Right hindlimb (tissue), 1 donor: ENCODE results near the gene PTGIR.

Experiments used
- DNase-seq: peaks from one replicate; pipeline ENCODE4 v3.0.0-alpha.2; 2018

The PTGIR gene

DNA sequence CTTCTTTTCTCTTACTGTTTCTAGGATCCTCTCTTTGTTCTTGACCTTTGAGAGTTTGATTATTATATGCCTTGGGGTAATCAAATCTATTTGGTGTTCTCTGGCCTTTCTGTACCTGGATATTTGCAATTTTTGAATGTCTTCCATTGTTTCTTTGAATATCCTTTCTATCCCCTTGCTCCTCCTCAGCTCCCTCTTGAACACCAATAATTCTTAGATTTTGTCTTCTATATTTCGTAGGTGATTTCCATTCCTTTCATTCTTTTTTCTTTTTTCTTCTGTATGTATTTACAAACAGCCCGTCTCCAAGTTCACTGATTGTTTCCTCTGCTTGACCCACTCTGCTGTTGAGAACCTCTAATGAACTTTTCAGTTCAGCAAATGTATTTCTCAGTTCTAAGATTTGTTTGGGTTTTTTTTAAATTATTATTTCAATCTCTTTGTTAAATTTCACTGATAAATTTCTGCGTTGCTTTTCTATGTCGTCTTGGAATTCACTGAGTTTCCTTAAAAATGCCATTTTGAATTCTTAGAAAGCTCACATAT lies 26.4 kb downstream of the PTGIR start:
- DNase-seq, result no peak

DNA sequence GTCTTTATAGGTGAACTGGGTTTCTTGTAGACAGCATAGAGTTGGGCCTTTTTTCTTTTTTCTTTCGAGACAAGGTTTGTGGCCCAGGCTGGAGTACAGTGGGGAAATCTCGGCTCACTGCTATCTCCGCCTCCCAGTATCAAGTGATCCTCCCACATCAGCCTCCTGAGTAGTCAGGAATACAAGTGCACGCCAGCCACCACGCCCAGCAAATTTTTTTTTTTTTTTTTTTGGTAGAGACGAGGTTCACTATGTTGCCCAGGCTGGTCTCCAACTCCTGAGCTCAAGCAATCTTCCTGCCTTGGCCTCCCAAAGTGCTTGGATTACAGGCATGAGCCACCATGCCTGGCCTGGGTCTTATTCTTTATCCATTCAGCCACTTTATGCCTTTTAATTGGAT lies 28.9 kb downstream of the PTGIR start:
- DNase-seq, result no peak

DNA sequence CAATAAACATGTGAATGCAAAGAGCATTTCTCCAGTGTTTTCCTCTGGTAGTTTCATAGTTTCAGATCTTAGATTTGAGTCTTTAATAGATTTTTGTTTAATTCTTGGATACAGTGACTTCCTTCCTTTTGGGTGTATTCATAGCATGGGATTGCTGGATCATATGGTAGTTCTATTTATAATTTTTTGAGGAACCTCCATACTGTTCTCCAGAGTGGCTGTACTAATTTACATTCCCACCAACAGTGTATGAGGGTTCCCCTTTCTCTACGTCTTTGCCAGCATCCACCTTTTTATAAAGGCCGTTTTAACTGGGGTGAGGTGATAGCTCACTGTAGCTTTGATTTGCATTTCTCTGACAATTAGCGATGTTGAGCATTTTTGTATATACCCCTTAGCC lies 33.0 kb downstream of the PTGIR start:
- DNase-seq, result no peak

DNA sequence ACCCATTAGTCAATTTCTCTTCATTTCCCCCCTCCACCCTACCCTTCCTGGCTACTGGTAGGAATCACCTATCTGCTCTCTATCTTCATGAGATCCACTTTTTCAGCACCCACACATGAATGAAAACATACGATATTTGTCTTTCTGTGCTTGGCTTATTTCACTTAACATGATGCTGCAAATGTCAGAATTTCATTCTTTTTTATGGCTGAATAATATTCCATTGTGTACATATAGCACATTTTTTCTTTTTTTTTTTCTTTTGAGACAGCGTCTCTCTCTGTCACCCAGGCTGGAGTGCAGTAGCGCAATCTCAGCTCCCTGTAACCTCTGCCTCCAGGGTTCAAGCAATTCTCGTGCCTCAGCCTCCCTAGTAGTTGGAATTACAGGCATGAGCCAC lies 33.6 kb downstream of the PTGIR start:
- DNase-seq, result no peak

DNA sequence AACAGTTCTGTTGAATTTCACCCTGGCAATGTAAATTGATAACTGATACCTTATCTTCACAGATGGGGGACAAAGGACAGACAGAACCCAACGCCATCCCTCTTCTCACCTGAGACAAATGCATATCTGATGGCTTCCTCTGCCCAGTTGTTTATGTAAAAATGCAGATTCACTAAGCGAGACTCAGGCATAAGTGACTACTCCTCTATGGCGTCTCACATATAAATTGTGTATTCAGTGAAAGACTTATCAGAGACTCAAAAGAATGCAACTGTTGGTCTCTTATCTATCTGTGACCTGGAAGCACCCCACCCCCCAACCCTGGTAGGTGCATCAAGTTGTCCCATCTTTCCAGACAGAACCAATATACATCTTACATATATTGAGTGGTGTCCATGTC lies 37.0 kb downstream of the PTGIR start:
- DNase-seq, result no peak

DNA sequence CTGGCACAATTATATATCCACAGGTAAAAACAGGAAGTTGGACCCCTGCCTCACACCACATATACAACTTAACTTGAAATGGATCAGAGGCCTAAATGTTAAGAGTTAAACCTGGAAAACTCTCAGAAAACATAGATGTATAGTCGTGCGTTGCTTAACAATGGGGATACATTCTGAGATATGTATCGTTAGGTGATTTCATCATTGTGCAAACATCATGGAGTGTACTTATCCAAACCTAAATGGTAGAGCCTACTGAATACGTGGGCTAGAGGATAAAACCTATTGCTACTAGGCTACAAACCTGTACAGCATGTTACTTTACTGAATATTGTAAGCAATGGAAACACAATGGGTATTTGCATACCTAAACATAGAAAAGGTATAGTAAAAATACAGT lies 38.6 kb downstream of the PTGIR start:
- DNase-seq, result no peak

DNA sequence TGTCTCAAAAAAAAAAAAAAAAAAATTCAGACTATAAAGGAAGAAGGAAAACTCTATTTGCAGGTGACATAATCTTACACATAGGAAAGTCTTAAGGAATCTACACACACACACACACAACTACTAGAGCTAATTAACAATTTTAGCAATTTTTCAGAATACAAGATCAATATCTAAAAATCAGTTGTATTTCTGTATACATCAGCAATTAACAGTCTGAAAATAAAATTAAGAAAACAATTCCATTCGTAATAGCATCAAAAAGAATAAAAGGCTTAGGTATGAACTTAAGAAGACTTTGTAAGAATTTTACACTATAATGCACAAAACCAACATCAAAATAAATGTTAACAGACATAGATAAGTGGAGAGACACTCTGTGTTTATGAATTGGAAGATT lies 39.4 kb downstream of the PTGIR start:
- DNase-seq, result no peak

DNA sequence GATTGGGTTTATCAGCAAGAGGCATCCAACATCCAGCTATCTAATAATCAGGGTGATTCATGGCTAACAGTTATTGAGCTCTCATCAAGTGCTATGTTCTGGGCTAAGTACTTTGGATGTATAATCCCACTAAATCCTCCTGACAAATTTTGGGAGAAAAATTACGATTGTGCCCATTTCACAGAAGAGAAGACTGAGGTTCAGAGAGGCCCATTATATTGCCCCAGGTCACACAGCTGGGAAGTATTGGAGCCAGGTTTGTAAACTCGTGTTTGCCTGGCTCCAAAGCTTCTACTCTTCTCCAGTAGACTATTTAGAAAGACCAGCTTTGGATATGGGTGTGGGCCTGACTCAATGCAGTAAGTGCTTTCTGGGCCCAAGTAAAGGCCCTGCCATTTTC lies 44.6 kb downstream of the PTGIR start:
- DNase-seq, result no peak

DNA sequence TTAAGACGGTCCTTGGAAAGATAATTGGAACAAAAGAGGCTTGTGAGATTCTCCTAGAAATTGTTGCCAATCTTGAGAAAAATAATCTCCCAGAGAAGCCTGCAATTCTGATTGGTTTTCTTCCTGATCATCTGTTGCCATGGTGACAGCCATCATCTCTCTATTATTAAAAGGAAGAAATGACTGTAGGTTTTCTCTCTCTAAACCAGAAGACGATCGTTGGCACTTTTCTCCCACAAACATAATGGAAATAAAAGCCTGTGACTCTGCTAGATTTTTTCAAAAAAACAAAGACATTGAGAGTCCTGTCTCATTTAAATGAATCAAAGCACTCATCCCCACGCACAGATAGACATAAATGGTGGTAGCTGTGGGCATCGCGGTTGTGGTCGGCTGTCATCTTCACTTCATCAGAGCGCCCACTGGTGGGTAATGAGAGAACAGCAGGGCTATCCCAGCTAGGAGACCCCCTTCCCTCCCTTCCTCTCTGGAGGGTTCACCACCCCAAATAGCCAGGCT lies 45.5 kb downstream of the PTGIR start:
- no peak for DNase-seq

DNA sequence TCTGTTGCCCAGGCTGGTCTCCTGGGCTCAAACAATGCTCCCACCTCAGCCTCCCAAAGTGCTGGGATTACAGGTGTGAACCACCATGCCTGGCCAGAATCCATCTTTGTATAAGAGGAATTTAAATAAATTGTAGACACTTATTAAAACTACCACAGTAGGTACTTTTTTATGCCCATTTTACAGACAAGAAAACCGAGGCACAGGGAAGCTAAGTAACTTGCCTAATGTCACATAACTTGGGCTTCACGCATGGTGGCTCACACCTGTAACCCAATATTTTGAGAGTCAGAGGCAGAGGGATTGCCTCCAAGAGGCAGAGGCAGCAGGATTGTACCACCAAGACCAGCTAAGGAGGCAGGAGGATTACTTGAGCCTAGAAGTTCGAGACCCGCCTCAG lies 46.4 kb downstream of the PTGIR start:
- no peak for DNase-seq

DNA sequence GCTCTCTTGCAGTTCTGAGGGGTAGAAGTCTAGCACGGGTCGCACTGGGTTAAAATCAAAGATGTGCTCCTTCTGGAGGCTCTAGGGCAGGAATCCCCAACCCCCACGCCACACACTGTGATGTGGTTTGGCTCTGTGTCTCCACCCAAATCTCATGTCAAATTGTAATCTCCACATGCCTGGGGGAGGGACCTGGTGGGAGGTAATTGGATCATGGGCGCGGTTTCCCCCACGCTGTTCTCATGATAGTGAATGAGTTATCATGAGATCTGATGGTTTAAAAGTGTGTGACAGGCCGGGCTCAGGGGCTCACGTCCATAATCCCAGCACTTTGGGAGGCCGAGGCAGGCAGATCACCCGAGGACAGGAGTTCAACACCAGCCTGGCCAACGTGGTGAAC lies 50.4 kb downstream of the PTGIR start:
- DNase-seq, result no peak

DNA sequence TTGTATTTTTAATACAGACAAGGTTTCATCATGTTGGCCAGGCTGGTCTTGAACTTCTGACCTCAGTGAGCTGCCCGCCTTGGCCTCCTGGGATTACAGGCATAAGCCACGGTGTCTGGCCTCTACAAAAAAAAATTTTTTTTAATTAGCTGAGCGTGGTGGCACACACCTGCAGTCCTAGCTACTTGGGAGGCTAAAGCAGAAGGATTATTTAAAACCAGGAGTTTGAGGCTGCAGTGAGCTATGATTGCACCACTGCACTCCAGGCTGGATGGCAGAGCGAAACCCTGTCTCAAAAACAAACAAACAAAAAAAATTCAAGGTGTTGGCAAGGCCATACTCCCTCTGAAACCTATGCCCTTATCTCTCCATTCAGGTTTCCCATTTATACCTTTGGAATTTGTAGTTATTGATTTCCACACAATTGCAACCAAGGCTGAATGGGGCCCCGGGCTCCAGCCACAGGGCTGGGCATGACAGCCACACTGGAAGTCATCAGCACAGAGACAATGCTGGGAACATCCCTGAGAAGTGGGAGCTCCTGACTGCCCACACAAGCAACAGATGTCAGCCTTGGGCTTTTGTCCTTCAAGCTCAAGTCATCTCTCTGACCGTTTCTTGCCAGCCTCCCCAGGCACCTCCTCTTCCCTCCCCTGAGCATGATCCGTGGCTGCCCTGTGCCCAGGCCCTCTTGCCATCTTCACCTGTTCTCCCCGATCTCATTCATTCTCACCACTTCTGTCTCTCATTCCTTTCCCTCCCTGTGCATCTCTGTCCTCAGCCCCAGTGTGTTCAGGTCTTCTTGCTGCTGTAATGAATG lies 51.0 kb downstream of the PTGIR start:
- DNase-seq, result no peak

DNA sequence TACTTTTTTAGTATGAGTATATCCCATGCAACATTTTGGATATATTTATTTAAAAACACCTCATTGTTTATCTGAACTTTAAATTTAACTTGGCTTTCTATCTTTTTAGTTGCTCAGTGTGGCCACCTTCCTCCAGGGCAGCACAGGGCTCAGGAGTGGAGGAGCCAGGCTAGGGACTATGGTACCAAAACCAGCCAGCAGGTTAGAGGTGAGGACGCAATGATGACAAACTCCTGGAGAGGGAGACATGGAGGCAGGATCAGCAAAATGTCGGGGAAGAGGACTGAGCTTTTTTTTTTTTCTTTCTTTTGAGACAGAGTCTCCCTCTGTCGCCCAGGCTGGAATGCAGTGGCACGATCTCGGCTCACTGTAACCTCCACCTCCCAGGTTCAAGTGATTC lies 53.4 kb downstream of the PTGIR start:
- DNase-seq, result no peak
